HG03442 (cell line): Measurements from ENCODE around the gene DPY19L1.
"Not testable (repeated sequence)": the region's sequence is repeated elsewhere in the genome, so short reads cannot be mapped to it uniquely, and the experiment has no call there.

Source experiments
- ATAC-seq: cut with Tn5 transposase; IDR thresholded peaks from one replicate; pipeline ENCODE4 v1.9.1; 2021; ENCODE audit warnings: mild to moderate bottlenecking, moderate library complexity; ENCODE audit not compliant: unreplicated experiment

DPY19L1 gene

GRCh38 chr7:35037211-35037525 is at the start of gene DPY19L1:
TSS of gene DPY19L1 (minus strand) at chr7:35037485. CDS start at chr7:35037394, 91 bp downstream.
- ATAC-seq: peak; percentile 19

DNA sequence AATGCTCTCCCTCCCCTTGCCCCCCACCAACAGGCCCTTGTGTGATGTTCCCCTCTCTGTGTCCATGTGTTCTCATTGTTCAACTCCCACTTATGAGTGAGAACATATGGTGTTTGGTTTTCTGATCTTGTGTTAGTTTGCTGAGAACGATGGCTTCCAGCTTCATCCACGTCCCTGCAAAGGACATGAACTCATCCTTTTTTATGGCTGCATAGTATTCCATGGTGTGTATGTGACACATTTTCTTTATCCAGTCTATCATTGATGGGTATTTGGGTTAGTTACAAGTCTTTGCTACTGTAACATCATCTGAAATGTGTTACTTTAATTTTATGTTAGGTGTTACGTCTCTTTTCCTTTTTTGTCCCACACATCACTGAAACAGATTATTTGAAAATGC is 42.2 kb upstream of the DPY19L1 start:
- ATAC-seq: not testable (repeated sequence)

DNA sequence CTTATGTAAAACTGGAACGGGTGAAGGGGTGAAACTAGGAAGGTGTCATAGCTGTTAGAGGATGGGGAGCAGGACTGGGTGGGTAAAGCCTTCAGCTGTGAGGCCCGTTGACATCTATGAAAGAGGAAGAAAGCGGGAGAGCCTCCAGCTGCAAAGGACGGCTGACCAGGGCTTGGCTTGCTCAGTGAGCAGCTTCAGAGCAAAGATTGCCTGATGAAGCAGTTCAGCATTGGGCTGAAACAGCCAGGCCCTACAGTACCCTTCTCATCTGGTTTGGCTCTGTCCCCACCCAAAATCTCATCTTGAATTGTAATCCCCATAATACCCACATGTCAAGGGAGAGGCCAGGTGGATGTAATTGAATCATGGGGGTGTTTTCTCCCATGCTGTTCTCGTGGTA is 36.7 kb upstream of the DPY19L1 start:
- not testable (repeated sequence) for ATAC-seq

DNA sequence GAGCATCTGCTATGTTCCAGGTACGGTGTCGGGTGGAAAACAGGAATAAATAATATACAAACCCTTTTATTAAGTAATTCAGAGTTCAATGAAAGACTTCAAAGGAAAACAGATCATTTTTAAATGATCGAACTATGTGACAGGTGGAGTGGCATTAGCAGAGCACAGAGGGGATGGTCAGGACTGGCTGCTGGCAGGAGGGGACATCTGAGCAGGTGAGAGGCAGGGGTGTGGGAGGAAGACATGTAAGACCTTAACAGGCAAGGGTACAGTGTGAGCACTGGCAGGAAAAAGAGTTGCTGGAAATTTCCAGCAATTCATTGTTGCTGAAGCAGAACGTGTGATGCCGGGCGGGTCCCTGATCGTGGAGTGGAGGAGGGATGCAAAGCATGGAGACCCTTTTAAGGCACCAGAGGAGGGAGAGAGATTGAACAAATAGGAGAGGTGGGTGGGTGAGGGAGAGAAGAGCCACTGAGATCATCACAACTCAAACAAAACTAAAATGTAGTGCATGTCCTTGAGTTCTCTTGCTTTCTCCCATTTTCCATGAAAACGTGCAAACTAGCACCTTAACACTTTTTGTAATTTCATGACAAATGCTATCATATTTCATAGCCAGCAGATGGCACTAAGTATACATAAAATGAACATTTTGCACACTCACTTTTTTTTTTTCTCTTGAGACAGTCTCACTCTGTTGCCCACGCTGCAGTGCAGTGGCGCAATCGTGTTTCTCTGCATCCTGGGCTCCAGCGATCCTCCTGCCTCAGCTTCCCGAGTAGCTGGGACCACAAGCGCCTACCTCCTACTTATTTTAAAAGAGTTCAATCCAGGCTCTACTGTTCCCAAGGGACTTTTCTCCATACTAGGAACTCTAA is 35.9 kb upstream of the DPY19L1 start:
- ATAC-seq: peak; percentile 60

- not testable (repeated sequence) for ATAC-seq
Measured at GRCh38 chr7:35069084-35069483, 31.8 kb upstream of the DPY19L1 start.

GRCh38 chr7:35065382-35065781 is 28.1 kb upstream of the DPY19L1 start:
- ATAC-seq: not testable (repeated sequence)

GRCh38 chr7:35058571-35058970 is 21.3 kb upstream of the DPY19L1 start:
- ATAC-seq: not testable (repeated sequence)

GRCh38 chr7:35057505-35058451 is 20.5 kb upstream of the DPY19L1 start:
- ATAC-seq: not testable (repeated sequence)

- ATAC-seq: peak; percentile 48
Measured at GRCh38 chr7:35055733-35056132, 18.4 kb upstream of the DPY19L1 start.

DNA sequence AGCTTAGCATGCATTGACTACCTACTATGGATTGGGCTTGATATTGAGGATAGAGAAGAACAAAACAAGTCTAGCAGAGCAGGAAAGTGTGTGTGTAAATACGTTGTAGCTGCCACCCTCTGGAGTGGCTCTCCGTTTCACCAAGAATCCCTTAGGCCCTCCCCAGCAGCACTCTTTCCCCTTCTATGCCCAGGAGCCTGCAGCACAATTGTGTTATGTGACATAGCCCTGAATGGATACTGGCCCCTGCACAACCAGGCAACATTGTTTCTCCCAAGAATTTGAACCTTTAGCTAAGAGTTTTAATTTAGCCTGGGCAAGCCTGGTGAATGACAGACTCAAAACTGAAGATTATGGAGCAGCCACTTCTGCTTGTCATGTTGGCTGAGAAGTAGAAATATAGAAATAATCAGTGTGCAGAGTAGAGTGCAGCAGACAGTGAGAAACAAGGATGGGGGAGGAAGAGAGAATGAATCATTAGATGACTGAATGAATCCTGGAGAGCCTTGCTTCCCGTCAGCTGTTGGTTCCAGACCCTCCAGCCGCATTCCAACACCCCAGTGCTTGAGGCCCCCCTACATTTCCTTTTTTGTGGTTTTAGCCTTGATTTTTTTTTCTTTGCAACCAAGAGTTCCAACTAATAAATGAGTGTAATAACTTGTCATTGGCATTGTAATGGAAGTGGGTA is 16.3 kb upstream of the DPY19L1 start:
- not testable (repeated sequence) for ATAC-seq

- ATAC-seq: not testable (repeated sequence)
Measured at GRCh38 chr7:35048390-35048789, 11.1 kb upstream of the DPY19L1 start.

- ATAC-seq: not testable (repeated sequence)
Measured at GRCh38 chr7:35047912-35048305, 10.6 kb upstream of the DPY19L1 start.

- ATAC-seq: not testable (repeated sequence)
Measured at GRCh38 chr7:35047263-35047911, 10.1 kb upstream of the DPY19L1 start.

GRCh38 chr7:35043301-35043700 is 6.0 kb upstream of the DPY19L1 start:
- not testable (repeated sequence) for ATAC-seq

DNA sequence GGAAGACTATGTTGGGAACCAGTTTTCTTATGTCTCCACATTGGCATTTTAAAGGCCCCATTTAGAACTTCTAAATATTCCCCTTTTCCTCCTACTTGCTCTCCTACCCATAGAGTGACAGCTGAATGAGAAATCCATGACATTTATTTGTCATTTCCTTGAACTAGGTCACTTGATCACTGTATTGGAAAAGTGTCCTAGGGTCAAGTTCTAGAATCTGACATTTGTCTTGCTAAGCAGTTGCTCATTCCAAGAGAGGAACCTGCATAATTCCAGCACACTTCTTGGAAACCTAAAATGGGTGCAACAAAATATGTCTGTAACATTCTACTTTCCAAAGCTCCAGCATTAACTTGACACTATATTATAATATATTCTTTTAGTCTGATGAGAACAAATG is 3.6 kb upstream of the DPY19L1 start:
- ATAC-seq: no peak

DNA sequence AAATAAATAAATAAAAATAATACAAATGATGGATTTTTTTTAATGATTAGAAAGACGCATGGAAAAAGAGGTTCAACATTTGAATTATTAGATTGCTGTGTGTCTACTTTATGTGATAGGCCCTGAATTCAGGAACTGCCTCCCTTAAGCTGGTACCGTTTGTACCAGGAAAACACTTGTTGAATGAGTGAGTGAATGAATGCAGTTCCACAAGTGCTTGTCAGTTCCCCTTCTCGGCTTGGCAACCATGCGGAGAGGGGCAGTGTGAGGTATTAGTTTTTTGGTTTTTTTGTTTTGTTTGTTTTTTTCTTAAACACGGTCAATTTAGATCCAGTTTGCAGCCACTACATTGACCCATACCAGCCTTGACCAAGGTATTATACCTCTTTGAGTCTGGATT is 2.1 kb upstream of the DPY19L1 start:
- ATAC-seq: no peak

DNA sequence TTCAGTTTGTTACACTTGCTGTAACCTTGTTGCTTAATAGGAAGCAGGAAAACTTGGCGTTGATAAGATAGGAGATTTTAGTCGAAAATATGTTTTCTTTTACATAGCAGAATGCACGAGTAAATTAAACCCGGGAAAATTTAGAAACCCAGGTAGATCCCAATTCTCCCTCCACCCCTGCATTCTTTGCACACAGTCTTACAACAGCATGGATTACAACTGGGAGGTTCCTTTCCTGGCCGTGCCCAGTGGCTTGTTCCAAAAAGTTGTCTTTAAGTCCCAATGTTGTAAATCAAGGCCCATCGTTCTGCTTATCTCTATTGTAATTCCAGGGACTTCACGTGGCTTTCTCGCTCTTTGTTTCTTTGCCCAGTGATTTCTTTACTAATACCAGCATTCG is 1.1 kb upstream of the DPY19L1 start:
- no peak for ATAC-seq

- ATAC-seq: peak; percentile 85
Measured at GRCh38 chr7:35037526-35038341, 449 bp upstream of the DPY19L1 start.

- no peak for ATAC-seq
Measured at GRCh38 chr7:35036361-35037171, 719 bp downstream of the DPY19L1 start.
